GM23338 (cell line): Measurements from ENCODE around the gene ABR. TPM values are rescaled to one million over a fixed set of nuclear protein-coding genes. Genes with fewer than 3 reads are reported as not detected.

Experiments
- ATAC-seq: fragments of 200-7000 bp; cut with Tn5 transposase; 3 replicates; pipeline ENCODE4 v1.9.1; 2020
- DNase-seq: peaks from one replicate; pipeline ENCODE4 v3.0.0-alpha.2; 2015; ENCODE audit warnings: low spot score
- H2AFZ ChIP-seq: fragments of 200-600 bp; sonication (generic); 2 replicates; pipeline ENCODE4 v1.8.0; 2016; ENCODE audit warnings: antibody characterized with exemption, mild to moderate bottlenecking, moderate library complexity
- H3F3A ChIP-seq: fragments of 200-600 bp; sonication (generic); replicated peaks from 2 replicates; pipeline ENCODE4 v1.8.0; 2017; ENCODE audit warnings: antibody characterized with exemption, mixed run types, low read depth
- H3K27ac ChIP-seq: fragments of 200-600 bp; sonication (generic); 2 replicates; pipeline ENCODE4 v1.6.1; 2016; ENCODE audit warnings: low read depth
- H3K27me3 ChIP-seq: fragments of 200-600 bp; sonication (generic); 2 replicates; pipeline ENCODE4 v1.8.0; 2016; ENCODE audit warnings: mild to moderate bottlenecking, mixed run types, moderate library complexity; ENCODE audit not compliant: insufficient read depth
- H3K36me3 ChIP-seq: fragments of 200-600 bp; sonication (generic); 2 replicates; pipeline ENCODE4 v1.8.0; 2016; ENCODE audit warnings: mild to moderate bottlenecking; ENCODE audit not compliant: insufficient read depth
- H3K4me1 ChIP-seq: fragments of 200-600 bp; sonication (generic); 2 replicates; pipeline ENCODE4 v1.8.0; 2016; ENCODE audit warnings: mild to moderate bottlenecking, moderate library complexity; ENCODE audit not compliant: insufficient read depth
- H3K4me2 ChIP-seq: fragments of 200-600 bp; sonication (generic); 2 replicates; pipeline ENCODE4 v1.7.1; 2017; ENCODE audit warnings: mixed run types
- H3K4me3 ChIP-seq: fragments of 200-600 bp; sonication (generic); 2 replicates; pipeline ENCODE4 v1.6.1; 2016; ENCODE audit warnings: mixed run types
- H3K79me2 ChIP-seq: fragments of 200-600 bp; sonication (generic); replicated peaks from 2 replicates; pipeline ENCODE4 v1.8.0; 2017; ENCODE audit warnings: mild to moderate bottlenecking; ENCODE audit not compliant: insufficient read depth
- H3K9me2 ChIP-seq: fragments of 200-600 bp; sonication (generic); 2 replicates; pipeline ENCODE4 v1.8.0; 2017; ENCODE audit not compliant: insufficient read depth
- H4K20me1 ChIP-seq: fragments of 200-600 bp; sonication (generic); replicated peaks from 2 replicates; pipeline ENCODE4 v1.8.0; 2017; ENCODE audit warnings: mild to moderate bottlenecking; ENCODE audit not compliant: insufficient read depth
- H3K27ac Mint-ChIP-seq: 2 replicates; pipeline ENCODE4 v1.8.0; 2020; ENCODE audit warnings: inconsistent platforms, mild to moderate bottlenecking, moderate library complexity, mixed read lengths
- H3K27me3 Mint-ChIP-seq: 3 replicates; pipeline ENCODE4 v1.8.0; 2022; ENCODE audit warnings: low read depth, mild to moderate bottlenecking, moderate library complexity, mixed read lengths, inconsistent platforms; ENCODE audit not compliant: insufficient read depth, poor library complexity
- H3K36me3 Mint-ChIP-seq: 3 replicates; pipeline ENCODE4 v1.8.0; 2021; ENCODE audit warnings: low read depth, mild to moderate bottlenecking, inconsistent platforms, moderate library complexity, mixed read lengths
- H3K4me1 Mint-ChIP-seq: 3 replicates; pipeline ENCODE4 v1.8.0; 2020; ENCODE audit warnings: mild to moderate bottlenecking, inconsistent platforms, mixed read lengths
- H3K4me3 Mint-ChIP-seq: 3 replicates; pipeline ENCODE4 v1.8.0; 2021; ENCODE audit warnings: moderate library complexity, mild to moderate bottlenecking, inconsistent platforms, mixed read lengths
- H3K9me3 Mint-ChIP-seq: 3 replicates; pipeline ENCODE4 v1.8.0; 2020; ENCODE audit warnings: moderate library complexity, mild to moderate bottlenecking, inconsistent platforms, mixed read lengths
- EZH2 ChIP-seq: fragments of 200-600 bp; sonication (generic); IDR thresholded peaks from one replicate; pipeline ENCODE4 v1.8.0; 2017; ENCODE audit warnings: antibody characterized with exemption, mild to moderate bottlenecking, low read depth; ENCODE audit not compliant: unreplicated experiment
- JUNB ChIP-seq: IDR thresholded peaks from one replicate; pipeline ENCODE4 v1.6.1; 2016; ENCODE audit warnings: antibody characterized with exemption; ENCODE audit not compliant: unreplicated experiment
- POLR2AphosphoS5 ChIP-seq: IDR thresholded peaks from 2 replicates; pipeline ENCODE4 v1.6.1; 2016; ENCODE audit warnings: antibody characterized with exemption, low read depth
- ZNF114 ChIP-seq: fragments of 250-450 bp; sonication (Bioruptor Pico); IDR thresholded peaks from 2 replicates; pipeline ENCODE4 v1.5.0; 2020; ENCODE audit warnings: mild to moderate bottlenecking, moderate library complexity
- long read RNA-seq: library from polyadenylated mRNA; unstranded; transcript quantifications from one replicate; pipeline ENCODE4 v2.0.0, GENCODE V29; 2020; ENCODE audit not compliant: unreplicated experiment
- polyA plus RNA-seq: library from polyadenylated mRNA; unstranded; fragments of >200 nt; fragmentation: Nextera tagmentation; extraction: Ambion mirVana; gene quantifications from 2 replicates; pipeline ENCODE4 v1.2.1, GENCODE V29; 2016
- total RNA-seq: library from RNA; depleted of rRNA; stranded (reverse); fragments of >200 nt; shearing (Covaris generic); gene quantifications from 2 replicates; pipeline ENCODE4 v1.2.3, GENCODE V29; 2014; rRNA removed

Gene ABR
- 24.3 and 27.7 TPM in 2 replicates for total RNA-seq
- polyA plus RNA-seq: 15.0 and 18.5 TPM in 2 replicates
- long read RNA-seq, partial matches to known transcripts: 2 of 4 reads
- long read RNA-seq, other reads (novel, unspliced or antisense): 2 of 4 reads

- no peaks in the 10 kb centered on the region for H3K36me3 ChIP-seq
- H3K27ac ChIP-seq: no peak within 1 kb of the TSS
- H3F3A ChIP-seq: peaks cover 6% of the 10 kb centered on the region; the same call in 1 of the 2 replicates
- peaks cover 15% of the 10 kb centered on the region for H3K4me1 Mint-ChIP-seq
- no peaks in the 10 kb centered on the region for H3K9me3 Mint-ChIP-seq
- peak within 1 kb of the TSS; percentile 95 for H3K4me2 ChIP-seq
- no peaks in the 10 kb centered on the region for H3K79me2 ChIP-seq
- no peaks in the 10 kb centered on the region for H3K36me3 Mint-ChIP-seq
- peak within 1 kb of the TSS; percentile 80 for H3K4me3 Mint-ChIP-seq
- H3K4me3 ChIP-seq: peak within 1 kb of the TSS; percentile 78
- DNase-seq (peak; percentile 35), ATAC-seq (peak; percentile 16)
- H3K27me3 Mint-ChIP-seq: peaks cover 42% of the 10 kb centered on the region
- no peaks in the 10 kb centered on the region for H3K9me2 ChIP-seq
- peaks cover 21% of the 10 kb centered on the region for H3K27me3 ChIP-seq
- H3K27ac Mint-ChIP-seq: no peak within 1 kb of the TSS
- H2AFZ ChIP-seq: peak within 1 kb of the TSS; percentile 84
- H4K20me1 ChIP-seq: no peaks in the 10 kb centered on the region
- no peak for TF ChIP-seq JUNB
- peak; percentile 67 for TF ChIP-seq POLR2AphosphoS5
- peaks cover 23% of the 10 kb centered on the region for H3K4me1 ChIP-seq
Observed at GRCh38 chr17:1179818-1180742, at the start of gene ABR. Gene ABR (minus strand): TSS chr17:1179981. CDS start chr17:1179727, 254 bp downstream.

GRCh38 chr17:1229349-1229899, 49.6 kb upstream of the ABR start:
- H2AFZ ChIP-seq: peak overlapping the region; percentile 94; the same call in 1 of the 2 replicates
- peaks cover 3% of the 10 kb centered on the region; the same call in 1 of the 3 replicates for H3K9me3 Mint-ChIP-seq
- H3K4me3 ChIP-seq: peak overlapping the region; percentile 61
- H3K36me3 ChIP-seq: no peaks in the 10 kb centered on the region
- H3K4me2 ChIP-seq: peak overlapping the region; percentile 80
- peak overlapping the region; percentile 48; the same call in 1 of the 3 replicates for H3K4me3 Mint-ChIP-seq
- TF ChIP-seq EZH2 (peak; percentile 92), ZNF114 (CRISPR knock-in tag) (no peak)
- no peaks in the 10 kb centered on the region for H3K79me2 ChIP-seq
- peaks cover 77% of the 10 kb centered on the region for H3K27me3 ChIP-seq
- peaks cover 3% of the 10 kb centered on the region; the same call in 1 of the 2 replicates for H3K4me1 ChIP-seq
- H3K9me2 ChIP-seq: no peaks in the 10 kb centered on the region
- H3K27ac ChIP-seq: no peak overlapping the region
- peak; percentile 53 for DNase-seq
- peaks cover 12% of the 10 kb centered on the region; the same call in 1 of the 2 replicates for H3F3A ChIP-seq
- peaks cover 59% of the 10 kb centered on the region for H3K27me3 Mint-ChIP-seq
- peak; percentile 63 for ATAC-seq
- peaks cover 10% of the 10 kb centered on the region for H3K4me1 Mint-ChIP-seq
- no peaks in the 10 kb centered on the region for H3K36me3 Mint-ChIP-seq
- no peak overlapping the region for H3K27ac Mint-ChIP-seq
- no peaks in the 10 kb centered on the region; the same call in 1 of the 2 replicates for H4K20me1 ChIP-seq

GRCh38 chr17:1228781-1229348, 49.1 kb upstream of the ABR start:
- DNase-seq (no peak), ATAC-seq (peak; percentile 17)
- H3F3A ChIP-seq: peaks cover 12% of the 10 kb centered on the region; the same call in 1 of the 2 replicates
- peaks cover 3% of the 10 kb centered on the region; the same call in 1 of the 2 replicates for H3K4me1 ChIP-seq
- peak overlapping the region; percentile 61 for H3K4me3 ChIP-seq
- H4K20me1 ChIP-seq: no peaks in the 10 kb centered on the region; the same call in 1 of the 2 replicates
- H3K9me3 Mint-ChIP-seq: peaks cover 3% of the 10 kb centered on the region; the same call in 1 of the 3 replicates
- no peaks in the 10 kb centered on the region for H3K9me2 ChIP-seq
- H3K36me3 ChIP-seq: no peaks in the 10 kb centered on the region
- H3K27ac Mint-ChIP-seq: no peak overlapping the region
- H3K4me1 Mint-ChIP-seq: peaks cover 10% of the 10 kb centered on the region
- TF ChIP-seq EZH2 (peak; percentile 2), ZNF114 (CRISPR knock-in tag) (no peak)
- peaks cover 59% of the 10 kb centered on the region for H3K27me3 Mint-ChIP-seq
- H3K27ac ChIP-seq: no peak overlapping the region
- peak overlapping the region; percentile 80 for H3K4me2 ChIP-seq
- H2AFZ ChIP-seq: no peak overlapping the region
- no peak overlapping the region for H3K4me3 Mint-ChIP-seq
- no peaks in the 10 kb centered on the region for H3K36me3 Mint-ChIP-seq
- H3K79me2 ChIP-seq: no peaks in the 10 kb centered on the region
- H3K27me3 ChIP-seq: peaks cover 77% of the 10 kb centered on the region
